Body of pancreas (tissue), 4 donors: Measurements from ENCODE around the gene TMEM35B. TPM values are rescaled to one million over a fixed set of nuclear protein-coding genes. Genes with fewer than 3 reads are reported as not detected.

Experiments used
- ATAC-seq: fragments of 150-250 bp; one replicate; pipeline ENCODE4 v1.9.1; 2016
- DNase-seq, 4 donors: peaks; one replicate each; pipeline ENCODE4 v3.0.0-alpha.2; 2019
- H3K27ac ChIP-seq, 4 donors: fragments of 200-600 bp; sonication (generic); 1 replicate in 3 of 4; 2 replicates in 1 of 4; pipeline versions ENCODE4 v1.5.1 to v1.6.1; 2016 to 2019; ENCODE audit warnings: mild to moderate bottlenecking in 1 of 4, mixed read lengths in 1 of 4, moderate library complexity in 1 of 4
- H3K27me3 ChIP-seq, 2 donors: fragments of 200-600 bp; sonication (generic); one replicate each; pipeline ENCODE4 v1.6.0; 2016; ENCODE audit warnings: mild to moderate bottlenecking in 1 of 2
- H3K36me3 ChIP-seq, 2 donors: fragments of 200-600 bp; sonication (generic); replicated peaks in 1 of 2; 2 replicates each; pipeline ENCODE4 v1.5.1; 2016; ENCODE audit warnings: low read depth in 2 of 2; ENCODE audit not compliant: insufficient read depth in 1 of 2
- H3K4me1 ChIP-seq: fragments of 200-600 bp; sonication (generic); one replicate; pipeline ENCODE4 v1.6.0; 2016
- H3K4me3 ChIP-seq, 2 donors: fragments of 200-600 bp; sonication (generic); 1 replicate in 1 of 2; 2 replicates in 1 of 2; pipeline ENCODE4 v1.5.1; 2016 to 2019
- H3K9me3 ChIP-seq, 3 donors: fragments of 200-600 bp; sonication (generic); 1 replicate in 2 of 3; 2 replicates in 1 of 3; pipeline ENCODE4 v1.5.1; 2016
- CTCF ChIP-seq, 7 experiments: fragments of 450-650 bp in 4 of 7; fragments of 200-600 bp in 3 of 7; sonication (generic) in 3 of 7; IDR thresholded peaks; one replicate each; pipeline ENCODE4 v1.5.1; 2016 to 2019; ENCODE audit warnings: antibody characterized with exemption in 7 of 7
- POLR2A ChIP-seq, 3 donors: fragments of 450-650 bp; IDR thresholded peaks; one replicate each; pipeline ENCODE4 v1.6.1; 2016; ENCODE audit warnings: antibody characterized with exemption in 3 of 3, mild to moderate bottlenecking in 2 of 3
- WGBS, 2 donors: methylation state at CpG; one replicate each; pipeline ENCODE4 v1.1.5; 2017; 5-methylcytosine and 5-hydroxymethylcytosine counted together
- intact Hi-C: fragments of 100-400 bp; cut with DNase I; formaldehyde crosslinking; loops from one replicate; pipeline ENCODE4 v1.15.1; 2023
- total RNA-seq, 2 donors: library from RNA; depleted of rRNA; stranded (reverse); fragments of >200 nt; gene quantifications; one replicate each; pipeline ENCODE4 v1.1.0, GENCODE V29; 2016

Gene TMEM35B
- total RNA-seq, 2 donors from 2014 or later: 15.5 to 37.1 TPM

- DNase-seq (no peak), ATAC-seq (peak; percentile 27)
- 0 to 4% methylated on average over 4 of the region's 4 CpGs for whole genome bisulfite sequencing, 2 donors
- Histone ChIP-seq H3K27me3 (no peaks in the 10 kb centered on the region), H3K27ac (peak overlapping the region; percentile 71 to 89 (median 82)), H3K9me3 (no peaks in the 10 kb centered on the region), H3K36me3 (no peaks in the 10 kb centered on the region), H3K4me3 (peak overlapping the region; percentile 33 to 78), H3K4me1 (peaks cover 26% of the 10 kb centered on the region)
- intact Hi-C loops: no loop called here
- TF ChIP-seq POLR2A (IDR thresholded peaks at IDR 0.05) (no peak), CTCF (IDR thresholded peaks at IDR 0.05) (no peak)
These were observed 733 bp downstream of the TMEM35B start for GRCh38 chr1:34984435-34984792.

GRCh38 chr1:34983700-34984355 is 1.3 kb downstream of the TMEM35B start:
- DNase-seq (peak; percentile 21 to 42 (median 26)), ATAC-seq (peak; percentile 36)
- Histone ChIP-seq H3K4me3 (peak overlapping the region in 1 of 2 donors; percentile 78), H3K27me3 (no peaks in the 10 kb centered on the region), H3K27ac (peak overlapping the region; percentile 71 to 89 (median 82)), H3K9me3 (no peaks in the 10 kb centered on the region), H3K4me1 (peaks cover 26% of the 10 kb centered on the region), H3K36me3 (no peaks in the 10 kb centered on the region)
- intact Hi-C loops: no loop called here
- TF ChIP-seq CTCF (IDR thresholded peaks at IDR 0.05): no peak
- TF ChIP-seq POLR2A (IDR thresholded peaks at IDR 0.05): peak in 1 of 3 donors; percentile 21
- WGBS, 2 donors: 34 to 43% methylated on average over 3 to 4 of the region's 4 CpGs

GRCh38 chr1:34982820-34983376 is 2.2 kb downstream of the TMEM35B start:
- DNase-seq: no peak
- Histone ChIP-seq H3K27ac (no peak overlapping the region), H3K9me3 (no peaks in the 10 kb centered on the region), H3K36me3 (no peaks in the 10 kb centered on the region), H3K4me1 (peaks cover 26% of the 10 kb centered on the region), H3K4me3 (no peak overlapping the region), H3K27me3 (no peaks in the 10 kb centered on the region)
- no peak for ATAC-seq
- intact Hi-C loops: no loop called here
- TF ChIP-seq CTCF (IDR thresholded peaks at IDR 0.05): no peak
- TF ChIP-seq POLR2A (IDR thresholded peaks at IDR 0.05): no peak
- WGBS, 2 donors: 93 to 94% methylated on average over 5 of the region's 5 CpGs

- no peak for DNase-seq
- WGBS, 2 donors: 64 to 76% methylated on average over 2 of the region's 2 CpGs
- intact Hi-C loops: no loop called here
These were observed 4.4 kb downstream of the TMEM35B start for GRCh38 chr1:34980715-34981114.

More at GRCh38 chr1:34980715-34981114, 4.4 kb downstream of the TMEM35B start:
- H3K9me3 ChIP-seq: no peaks in the 10 kb centered on the region
- no peaks in the 10 kb centered on the region for H3K27me3 ChIP-seq
- no peak for TF ChIP-seq CTCF (IDR thresholded peaks at IDR 0.05)
- TF ChIP-seq POLR2A (IDR thresholded peaks at IDR 0.05): no peak
- no peak overlapping the region for H3K27ac ChIP-seq
- no peak overlapping the region for H3K4me3 ChIP-seq
- ATAC-seq: no peak
- peaks cover 17% of the 10 kb centered on the region for H3K4me1 ChIP-seq
- H3K36me3 ChIP-seq: no peaks in the 10 kb centered on the region
